ENCODE data around the gene SEH1L.

DNA sequence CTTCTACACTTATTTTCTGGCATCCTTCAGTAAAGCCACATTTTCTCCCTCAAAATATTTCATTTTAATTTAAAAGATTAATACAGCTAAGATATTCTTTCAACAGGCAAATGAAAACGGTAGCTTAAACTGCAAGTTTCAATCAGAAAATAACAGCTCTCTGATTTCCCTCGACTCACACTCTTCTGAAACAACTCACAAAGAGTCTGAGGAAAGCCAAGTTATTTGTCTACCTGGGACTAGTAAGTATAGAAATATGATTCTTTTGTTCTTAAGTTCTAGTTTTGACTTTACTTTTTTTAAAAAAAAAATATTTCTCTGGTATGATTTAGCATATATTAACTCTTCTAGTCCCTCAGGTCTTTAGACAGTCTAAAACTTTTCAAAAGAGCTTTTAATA is 70.6 kb downstream of the SEH1L start:
- TF ChIP-seq, protein P1, sequence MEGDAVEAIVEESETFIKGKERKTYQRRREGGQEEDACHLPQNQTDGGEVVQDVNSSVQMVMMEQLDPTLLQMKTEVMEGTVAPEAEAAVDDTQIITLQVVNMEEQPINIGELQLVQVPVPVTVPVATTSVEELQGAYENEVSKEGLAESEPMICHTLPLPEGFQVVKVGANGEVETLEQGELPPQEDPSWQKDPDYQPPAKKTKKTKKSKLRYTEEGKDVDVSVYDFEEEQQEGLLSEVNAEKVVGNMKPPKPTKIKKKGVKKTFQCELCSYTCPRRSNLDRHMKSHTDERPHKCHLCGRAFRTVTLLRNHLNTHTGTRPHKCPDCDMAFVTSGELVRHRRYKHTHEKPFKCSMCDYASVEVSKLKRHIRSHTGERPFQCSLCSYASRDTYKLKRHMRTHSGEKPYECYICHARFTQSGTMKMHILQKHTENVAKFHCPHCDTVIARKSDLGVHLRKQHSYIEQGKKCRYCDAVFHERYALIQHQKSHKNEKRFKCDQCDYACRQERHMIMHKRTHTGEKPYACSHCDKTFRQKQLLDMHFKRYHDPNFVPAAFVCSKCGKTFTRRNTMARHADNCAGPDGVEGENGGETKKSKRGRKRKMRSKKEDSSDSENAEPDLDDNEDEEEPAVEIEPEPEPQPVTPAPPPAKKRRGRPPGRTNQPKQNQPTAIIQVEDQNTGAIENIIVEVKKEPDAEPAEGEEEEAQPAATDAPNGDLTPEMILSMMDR (optimal IDR thresholded peaks at IDR 0.05 in 1 of 3, IDR thresholded peaks at IDR 0.05 in 1 of 3, conservative IDR thresholded peaks at IDR 0.05 in 1 of 3; ENCODE audit: extremely low read depth in 1 of 3, insufficient read depth in 2 of 3, low read length in 3 of 3): no peak
- TF ChIP-seq EZH2 (IDR thresholded peaks at IDR 0.05; ENCODE audit: low read length): no peak

Measured in keratinocyte (primary cell).